NCI-H524 treated with DMSO at 0.1 percent for 48 hours (cell line): ENCODE data around the gene REEP1.
A peak's percentile ranks its signal among the peaks of the same experiment; 100 is the strongest.
"Not testable (repeated sequence)": the region's sequence is repeated elsewhere in the genome, so short reads cannot be mapped to it uniquely, and the experiment has no call there.

Experiments used
- DNase-seq: peaks from one replicate; lab custom pipeline; 2025; lab: John Stamatoyannopoulos, UW

REEP1 gene

DNA sequence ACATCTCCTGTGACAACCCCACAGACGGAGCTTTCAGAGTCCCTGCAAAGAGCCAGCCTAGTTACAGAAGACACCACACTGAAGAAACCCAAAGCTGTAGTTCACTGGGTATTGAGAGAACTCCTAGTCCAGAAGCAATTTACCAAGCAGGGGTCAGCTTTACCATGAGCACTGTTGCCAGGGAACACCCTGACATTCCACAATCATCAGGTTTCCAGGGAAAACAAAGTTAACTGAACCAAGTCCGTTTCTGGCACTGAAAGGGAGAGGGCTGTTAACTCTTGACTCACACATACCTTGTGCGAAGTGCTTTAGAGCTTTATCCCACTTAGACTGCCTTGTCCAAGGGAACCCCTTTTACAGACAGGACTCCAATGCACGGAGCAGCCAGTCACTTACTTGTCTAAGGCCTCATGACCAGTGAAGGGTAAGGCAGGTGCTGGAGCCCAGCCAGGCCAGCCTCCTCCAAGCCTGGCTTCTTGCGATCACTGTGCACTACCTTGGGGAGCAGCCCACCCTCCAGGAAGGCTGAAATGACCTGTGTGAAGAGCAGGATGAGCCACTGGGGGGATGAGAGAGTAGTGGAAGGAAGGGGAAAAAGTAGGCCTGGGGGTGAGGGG, 53.9 kb downstream of the REEP1 start:
- no peak for DNase-seq

DNA sequence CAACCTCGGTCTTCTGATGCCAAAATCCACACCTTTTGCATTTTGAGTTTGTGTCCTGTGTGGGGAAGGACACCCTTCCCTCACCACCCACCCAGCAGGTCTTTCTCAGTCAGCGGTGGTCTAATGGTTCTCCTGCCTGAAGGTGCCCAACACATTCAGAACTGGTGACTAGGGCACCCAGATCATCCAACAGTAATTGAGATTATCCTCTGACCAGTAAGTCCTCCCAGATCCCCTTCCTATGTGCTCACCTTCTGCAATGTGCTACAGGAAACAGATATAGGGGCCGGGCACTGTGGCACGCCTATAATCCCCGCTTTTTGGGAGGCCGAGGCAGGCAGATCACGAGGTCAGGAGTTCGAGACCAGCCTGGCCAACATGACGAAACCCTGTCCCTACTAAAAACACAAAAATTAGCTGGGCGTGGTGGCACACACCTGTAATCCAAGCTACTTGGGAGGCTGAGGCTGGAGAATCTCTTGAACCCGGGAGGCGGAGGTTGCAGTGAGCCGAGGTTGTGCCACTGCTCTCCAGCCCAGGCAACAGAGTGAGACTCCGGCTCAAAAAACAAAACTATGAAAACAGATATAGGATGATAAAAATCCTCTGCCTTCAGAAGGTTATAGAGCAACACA, 56.2 kb downstream of the REEP1 start:
- DNase-seq = no peak

DNA sequence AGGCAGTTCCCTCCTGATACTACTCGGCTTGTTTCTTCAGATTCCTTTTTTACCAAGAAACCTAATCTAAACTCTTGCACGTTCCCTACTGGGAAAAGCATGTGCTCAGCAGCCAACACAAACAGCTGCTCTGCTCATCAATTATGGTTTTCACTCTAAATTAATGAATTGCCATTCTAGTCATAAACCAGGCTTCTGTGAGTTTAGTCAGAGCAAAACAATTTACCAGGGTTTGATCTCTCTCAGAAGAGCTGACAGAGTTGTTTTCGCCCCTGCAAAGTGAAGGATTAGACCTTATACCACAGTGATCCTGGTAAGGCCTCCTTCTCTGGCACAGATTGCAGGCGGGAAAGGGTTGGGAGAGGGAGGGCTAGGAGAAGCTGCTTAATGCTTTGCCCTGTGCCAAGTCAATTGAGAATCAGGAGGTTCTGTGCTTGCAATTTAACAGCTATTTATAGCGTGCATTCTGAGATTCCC, 57.2 kb downstream of the REEP1 start:
- DNase-seq = no peak

DNA sequence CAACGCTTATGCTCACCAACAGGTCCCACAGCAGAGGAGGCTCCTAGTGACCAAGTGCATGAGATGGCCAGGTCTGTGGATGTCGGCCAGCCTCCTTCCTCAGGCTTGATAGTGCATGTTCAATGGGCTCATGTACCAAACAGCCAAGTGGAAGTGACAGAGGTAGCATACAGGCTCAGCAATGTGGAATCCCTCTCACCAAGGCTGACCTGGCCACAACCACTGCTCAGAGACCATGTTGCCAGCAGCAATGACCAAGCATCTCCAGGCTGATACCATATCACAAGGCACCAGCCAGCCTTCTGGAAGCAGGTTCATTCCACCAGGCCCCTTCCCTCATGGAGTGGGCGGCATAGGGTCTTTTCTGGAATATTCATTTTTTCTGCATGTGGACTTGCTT, 61.5 kb downstream of the REEP1 start:
- no peak for DNase-seq

DNA sequence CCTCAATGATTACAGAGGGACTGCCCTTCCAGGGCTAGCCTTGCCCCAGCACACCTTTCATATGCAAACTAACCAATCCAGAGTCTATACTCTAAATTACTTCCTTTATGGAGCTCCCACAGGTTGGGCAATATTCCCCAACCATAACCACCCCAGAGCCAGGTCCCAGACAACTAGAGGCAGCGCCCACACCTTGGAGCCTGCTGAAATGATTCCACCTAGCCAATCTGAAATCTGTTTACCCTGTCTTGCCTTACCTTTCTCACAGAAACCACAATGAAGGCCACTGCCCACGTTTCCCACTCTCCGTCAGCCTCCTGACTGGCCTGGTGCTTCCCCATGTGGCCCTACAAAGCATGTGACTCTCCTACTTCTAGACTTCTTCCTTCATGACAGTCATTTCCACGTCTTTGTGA, 62.0 kb downstream of the REEP1 start:
- DNase-seq = no peak

DNA sequence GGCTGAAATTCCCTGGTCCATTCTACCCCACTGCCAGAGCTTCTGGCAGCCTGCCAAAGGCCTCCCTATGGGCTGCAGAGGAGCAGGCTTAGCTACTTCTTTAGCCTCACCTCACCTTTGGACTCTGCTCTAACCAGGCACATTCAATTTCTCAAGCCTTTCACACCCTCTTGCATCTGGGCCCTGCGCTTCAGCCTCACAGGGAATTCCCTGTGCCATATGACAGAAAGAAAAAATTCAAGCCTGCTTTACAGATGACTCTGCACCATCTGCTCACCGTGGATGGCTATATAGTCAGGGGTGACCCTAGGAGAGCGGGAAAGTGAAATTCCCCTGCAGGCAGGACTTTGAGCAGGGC, 62.5 kb downstream of the REEP1 start:
- peak; percentile 7 for DNase-seq

DNA sequence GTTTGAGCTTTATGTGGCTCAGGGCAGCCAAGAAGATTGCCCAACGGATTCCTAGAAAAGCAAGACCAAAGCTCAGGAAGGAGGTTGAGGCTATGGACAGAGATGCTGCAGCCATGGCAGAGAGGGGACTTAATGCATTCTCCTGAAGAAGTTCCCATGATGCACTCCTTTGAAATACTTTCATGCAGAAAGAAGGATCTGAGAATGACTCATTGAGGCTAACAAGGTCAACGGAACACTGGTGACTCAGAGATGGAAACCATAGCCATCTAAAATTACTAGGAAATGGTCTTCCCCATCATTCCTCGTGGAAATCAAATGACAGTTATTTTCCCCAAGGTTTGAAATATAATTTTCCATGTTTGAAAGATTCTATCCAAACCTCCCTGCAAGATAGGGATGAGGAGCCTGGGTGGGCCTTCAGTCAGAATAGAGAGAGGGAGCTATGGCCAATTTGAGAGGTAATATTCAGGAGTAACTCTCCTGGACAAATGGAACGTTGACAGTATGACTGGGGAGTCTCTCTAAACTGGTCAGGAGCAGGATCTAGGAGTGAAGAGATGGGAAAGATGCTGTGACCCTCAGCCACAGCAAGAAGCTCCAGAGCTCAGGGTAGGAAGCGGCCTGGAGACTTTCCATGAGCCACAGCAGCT, 63.0 kb downstream of the REEP1 start:
- DNase-seq = no peak

DNA sequence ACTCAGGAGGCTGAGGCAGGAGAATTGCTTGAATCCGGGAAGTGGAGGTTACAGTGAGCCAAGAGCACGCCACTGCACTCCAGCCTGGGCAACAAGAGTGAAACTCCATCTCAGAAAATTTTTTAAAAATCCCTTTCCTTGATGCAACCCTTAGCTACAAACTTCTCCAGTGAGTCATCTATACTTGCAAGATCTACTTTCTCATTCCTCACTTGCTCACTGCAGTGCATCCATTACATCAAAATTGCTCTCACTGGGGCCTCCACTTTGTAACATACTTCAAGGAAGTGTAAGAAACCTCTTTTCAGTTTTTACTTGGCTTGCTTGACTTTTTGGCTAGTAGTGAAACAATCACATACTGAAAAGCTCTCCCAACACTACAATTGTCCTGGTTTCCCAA, 65.3 kb downstream of the REEP1 start:
- no peak for DNase-seq

DNA sequence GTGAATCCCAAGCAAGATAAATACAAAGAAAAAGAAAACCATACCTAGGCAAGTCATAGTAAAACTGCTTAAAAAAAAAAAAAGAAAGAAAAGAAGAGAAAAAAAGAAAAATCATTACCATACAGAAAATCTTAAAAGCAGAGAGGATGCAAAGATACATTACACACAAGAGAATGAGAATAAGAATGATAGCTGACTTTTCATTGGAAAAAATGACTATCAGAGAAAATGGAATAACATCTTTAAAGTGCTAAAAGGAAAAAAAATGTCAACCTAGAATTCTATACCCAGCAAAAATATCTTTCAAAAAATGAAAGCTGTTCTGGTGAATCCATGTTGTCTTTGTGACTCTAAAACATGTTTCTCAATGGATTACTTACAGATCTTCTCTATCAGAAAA, 66.2 kb downstream of the REEP1 start:
- no peak for DNase-seq

DNA sequence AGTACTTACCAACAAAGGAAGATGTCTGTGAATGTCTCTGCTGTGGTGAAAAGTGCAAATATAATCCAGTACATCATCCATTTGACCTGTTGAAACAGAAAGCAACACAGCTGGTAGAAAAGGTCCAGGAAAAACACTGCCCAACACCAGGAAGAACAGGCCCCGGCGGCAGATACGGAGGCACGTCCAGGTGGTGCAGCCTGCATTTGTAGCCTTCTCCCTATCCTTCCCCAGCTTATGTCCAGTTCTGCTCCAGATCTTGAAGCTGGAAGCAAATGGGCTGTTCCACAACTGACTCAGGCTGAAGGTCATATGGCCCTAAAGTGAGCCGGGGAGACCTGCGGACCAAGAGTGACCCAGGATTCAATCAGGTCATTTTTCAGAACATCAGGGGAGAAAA, 73.5 kb downstream of the REEP1 start:
- DNase-seq = no peak

DNA sequence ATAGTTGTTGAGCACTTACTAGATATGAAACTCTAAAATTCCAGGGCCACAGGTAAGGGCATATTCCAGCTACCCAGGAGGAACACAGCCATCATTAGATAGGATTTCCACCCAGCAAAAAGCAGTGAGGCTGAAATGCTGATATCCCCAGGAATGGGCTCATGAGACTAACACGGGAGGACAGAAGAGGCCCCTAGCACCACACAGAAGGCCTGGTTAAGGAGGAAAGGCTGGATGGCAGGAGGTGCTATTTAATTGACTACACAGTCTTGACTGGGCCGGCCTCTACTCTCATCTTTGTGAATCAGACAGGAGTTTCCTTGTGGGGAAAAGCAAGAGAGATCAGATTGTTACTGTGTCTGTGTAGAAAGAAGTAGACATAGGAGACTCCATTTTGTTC, 76.4 kb downstream of the REEP1 start:
- DNase-seq = no peak

DNA sequence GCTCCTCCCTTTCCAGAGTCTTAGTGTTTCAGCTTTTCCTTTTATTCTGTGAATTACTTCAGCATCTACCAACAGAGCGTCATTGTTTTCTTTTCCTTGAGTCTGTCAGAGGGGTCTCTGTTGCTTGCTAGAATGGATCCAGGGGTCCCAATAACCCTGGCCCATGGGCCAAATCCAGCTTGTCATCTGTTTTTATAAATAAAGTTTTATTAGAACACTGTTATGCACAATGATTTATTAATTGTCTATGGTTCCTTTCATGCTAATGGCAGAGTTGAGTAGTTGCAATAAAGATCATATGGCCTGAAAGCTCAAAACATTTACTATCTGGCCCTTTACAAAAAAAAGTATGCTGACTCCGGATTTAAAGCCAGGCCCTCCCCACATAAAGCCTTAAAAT, 79.3 kb downstream of the REEP1 start:
- no peak for DNase-seq

DNA sequence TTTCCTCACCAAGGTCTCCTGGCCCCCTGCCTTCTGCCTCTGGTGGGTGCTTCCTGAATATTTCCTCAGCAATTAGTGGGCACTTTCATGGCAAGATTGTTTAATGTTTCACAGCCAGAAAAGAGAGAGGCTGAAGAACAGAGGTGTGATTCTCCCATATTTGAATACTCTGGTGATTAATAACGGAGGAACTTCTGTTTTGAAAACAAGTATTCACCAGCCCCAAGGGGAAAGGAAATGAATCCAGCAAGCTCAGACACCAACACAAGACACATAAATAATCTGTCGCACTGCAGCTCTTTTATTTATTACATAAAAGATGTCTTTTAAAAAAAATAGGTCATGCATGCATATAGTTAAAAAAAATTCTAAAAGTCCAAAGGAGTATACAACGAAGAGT, 80.4 kb downstream of the REEP1 start:
- no peak for DNase-seq

DNA sequence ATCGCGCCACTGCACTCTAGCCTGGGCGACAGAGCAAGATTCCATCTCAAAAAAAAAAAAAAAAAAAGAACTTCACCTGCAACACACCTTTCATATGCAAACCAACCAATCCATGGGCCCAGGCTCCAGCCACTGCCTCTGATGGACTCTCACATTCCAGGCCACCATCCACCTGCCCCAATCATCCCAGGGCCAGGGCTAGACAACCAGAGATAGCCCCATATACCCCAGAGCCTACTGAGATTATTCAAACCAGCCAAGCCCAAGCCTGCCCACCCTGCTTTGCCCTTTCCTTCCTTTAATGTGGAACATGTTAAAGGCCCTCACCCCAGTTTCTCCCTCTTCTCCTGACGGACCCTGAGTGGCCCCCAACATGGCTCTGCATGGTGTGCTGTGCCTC, 81.1 kb downstream of the REEP1 start:
- no peak for DNase-seq

DNA sequence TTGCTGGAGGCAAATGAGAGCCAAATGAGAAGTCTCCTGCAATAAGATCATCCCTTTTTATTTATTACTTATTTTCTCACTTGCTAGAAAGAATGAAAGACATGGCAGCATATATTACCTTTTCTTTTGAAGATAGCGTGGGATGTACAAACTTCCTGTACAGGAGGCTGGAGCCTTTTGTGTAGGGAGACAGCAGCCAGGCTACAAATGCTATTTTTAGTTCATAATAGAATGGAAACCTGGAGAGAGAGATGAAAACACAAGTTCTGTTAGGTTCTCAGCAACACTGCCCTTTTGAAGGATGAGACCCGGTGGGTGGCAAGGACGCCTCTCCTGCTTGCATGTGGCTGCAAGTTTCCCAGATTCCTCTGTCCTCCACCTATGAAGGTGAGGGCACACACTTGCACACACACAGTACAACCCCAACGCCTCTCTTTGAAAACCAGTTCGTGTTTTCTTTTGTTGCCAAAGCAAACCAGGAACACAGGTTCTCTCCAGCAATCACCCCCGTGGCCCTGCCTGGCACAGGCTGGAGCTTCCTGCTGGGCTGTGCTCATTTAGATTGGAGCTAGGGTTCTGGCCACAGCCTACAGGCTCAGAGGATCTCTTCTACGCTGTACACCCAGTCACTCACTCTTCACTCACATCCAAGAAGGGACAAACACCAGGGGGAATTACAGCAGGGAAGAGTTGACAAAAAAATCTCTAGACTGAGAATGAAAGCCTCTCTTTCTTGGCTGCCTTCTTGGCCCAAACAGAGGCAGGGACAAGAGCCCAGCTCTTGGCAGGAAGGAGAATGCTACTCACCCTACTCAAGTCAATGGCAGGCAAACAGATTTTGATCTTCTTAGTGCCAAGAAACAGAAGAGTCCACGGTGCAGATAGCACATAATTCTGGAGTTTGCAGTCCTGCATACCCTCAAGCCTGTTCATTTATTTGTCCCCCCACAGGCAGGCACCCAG, 82.6 kb downstream of the REEP1 start:
- DNase-seq = no peak

DNA sequence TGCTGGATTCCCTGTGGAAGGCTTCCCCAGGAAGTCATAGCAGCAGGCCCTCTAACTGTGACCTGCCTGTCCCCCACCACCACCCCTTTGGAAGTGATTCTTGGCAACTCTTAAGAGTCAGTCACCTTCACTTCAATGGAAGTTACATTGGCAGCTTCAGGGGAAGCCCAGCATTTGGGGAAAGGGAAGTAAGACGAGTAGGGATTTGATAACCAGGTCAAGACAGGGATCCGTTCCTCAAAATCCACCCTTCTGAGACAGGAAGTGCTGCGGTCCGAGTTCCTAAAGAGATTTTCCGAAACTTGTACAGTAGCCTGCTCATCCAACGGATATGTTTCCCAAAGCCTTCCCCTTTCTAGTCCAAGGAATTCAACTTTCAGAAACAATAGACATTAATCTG, 84.0 kb downstream of the REEP1 start:
- DNase-seq = no peak

DNA sequence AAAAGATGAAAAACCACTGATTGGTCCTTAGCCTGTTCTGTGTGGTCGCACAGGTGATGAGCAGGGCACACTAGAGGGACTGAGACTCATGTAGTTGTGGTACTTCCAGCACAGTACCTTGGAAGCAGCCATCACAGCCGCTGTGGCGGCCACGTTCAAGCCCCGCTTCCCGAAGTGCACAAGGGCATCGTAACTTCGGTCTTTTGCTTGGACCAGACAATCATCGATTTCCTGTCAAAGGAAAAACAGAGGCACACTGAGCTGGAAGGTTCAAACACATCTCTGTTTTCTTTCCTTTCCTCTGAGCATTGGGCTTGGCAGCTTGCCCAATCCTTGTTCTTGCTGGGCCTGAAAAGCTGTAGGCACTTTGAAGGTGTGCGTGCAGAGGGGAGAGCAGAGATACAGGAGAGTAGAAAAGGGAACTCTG, 85.6 kb downstream of the REEP1 start:
- DNase-seq = no peak

DNA sequence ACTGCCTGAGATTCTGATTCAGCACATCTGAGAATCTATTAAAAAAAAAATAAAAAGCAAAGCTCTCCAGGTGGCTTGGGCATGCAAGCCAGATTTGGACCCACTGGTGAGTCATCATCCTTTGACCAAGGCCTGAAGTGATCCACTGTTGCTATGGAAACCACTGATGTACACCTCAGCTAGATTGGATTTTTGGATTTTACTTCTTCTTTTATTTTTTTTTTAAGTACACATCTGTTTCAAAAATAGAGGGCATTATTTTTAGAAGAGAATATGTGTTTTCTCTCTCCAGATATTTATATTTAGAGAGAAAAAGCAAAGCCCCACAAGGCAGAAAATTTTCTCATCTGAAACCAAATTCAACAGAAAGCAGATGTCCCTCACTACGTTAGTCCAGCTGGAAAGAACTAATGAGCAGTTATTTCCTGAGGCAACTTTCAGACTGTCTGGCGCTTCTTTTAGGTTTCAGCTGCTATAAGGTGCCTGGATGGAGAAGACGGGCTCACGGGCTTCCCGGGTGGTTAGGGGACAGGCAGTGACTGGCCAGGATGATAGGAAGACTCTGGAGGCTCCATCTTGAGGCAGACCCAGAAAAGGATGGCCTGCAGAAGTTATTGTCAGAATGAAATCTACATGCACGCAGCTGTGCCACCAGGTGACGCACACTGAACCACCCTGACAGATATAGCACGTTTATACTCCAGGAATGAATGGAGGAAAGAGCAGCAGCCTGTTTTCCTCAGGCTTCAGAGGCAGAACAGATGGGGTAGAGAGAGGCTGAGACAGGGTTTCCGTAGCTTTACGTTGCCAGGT, 87.6 kb downstream of the REEP1 start:
- DNase-seq = peak; percentile 72

DNA sequence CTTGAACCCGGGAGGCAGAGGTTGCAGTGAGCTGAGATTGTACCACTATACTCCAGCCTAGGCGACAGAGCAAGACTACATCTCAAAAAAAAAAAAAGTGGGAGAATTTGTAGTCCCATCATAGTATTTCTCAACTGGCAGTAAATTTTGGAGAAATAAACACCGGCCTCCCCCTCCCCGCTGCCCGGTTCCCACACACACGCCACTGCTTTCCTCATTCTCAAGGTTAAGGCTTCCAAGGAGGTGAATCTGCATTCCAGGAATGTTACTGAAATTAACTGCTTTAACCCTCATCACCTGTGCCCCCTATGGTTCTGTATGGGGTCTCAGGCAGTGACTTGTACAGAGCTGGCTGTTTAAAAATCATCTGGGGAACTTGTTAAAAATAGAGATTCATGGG, 88.2 kb downstream of the REEP1 start:
- DNase-seq = no peak

DNA sequence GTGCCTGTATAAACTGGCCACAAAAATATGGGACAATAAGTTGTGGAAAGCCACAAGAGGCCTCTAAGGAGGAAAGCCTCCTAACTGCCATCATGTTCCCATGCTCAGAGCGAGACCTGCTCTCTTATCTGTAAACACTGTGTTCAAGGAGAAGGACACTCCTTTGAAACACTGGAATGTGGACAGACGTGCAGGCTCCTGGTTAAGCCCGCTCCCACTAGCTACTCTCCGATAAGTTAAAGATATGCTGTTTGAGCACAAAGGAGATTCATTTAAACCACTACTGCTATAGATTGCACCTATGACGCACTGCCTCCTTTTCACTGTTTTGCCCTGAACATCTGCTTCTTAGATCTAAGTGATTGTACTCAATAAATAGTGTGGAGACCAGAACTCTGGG, 92.2 kb downstream of the REEP1 start:
- DNase-seq = not testable (repeated sequence)

DNA sequence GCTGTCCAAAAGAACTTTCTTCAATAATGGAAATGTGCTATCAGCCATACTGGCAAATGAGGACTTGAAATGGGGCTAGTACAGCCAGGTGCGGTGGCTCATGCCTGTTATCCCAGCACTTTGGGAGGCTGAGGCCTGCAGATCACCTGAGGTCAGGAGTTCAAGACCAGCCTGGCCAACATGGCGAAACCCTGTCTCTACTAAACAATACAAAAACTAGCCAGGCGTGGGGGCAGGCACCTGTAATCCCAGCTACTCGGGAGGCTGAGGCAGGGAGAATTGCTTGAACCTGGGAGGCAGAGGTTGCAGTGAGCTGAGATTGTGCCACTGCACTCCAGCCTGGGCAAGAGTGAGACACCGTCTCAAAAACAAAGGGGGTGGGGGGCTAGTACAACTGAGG, 92.6 kb downstream of the REEP1 start:
- not testable (repeated sequence) for DNase-seq
